HEK293T (cell line): ENCODE measurements around the gene CD69.

ENCODE experiments used
- ELF4 ChIP-seq: fragments of 450-650 bp; IDR thresholded peaks from 2 replicates; pipeline ENCODE4 v1.6.1; 2017; ENCODE audit warnings: antibody characterized with exemption
- FOXA1 ChIP-seq: fragments of 450-650 bp; IDR thresholded peaks from 2 replicates; pipeline ENCODE4 v1.6.1; 2016; ENCODE audit warnings: mild to moderate bottlenecking
- HDGF ChIP-seq: fragments of 450-650 bp; IDR thresholded peaks from 2 replicates; pipeline ENCODE4 v1.6.1; 2017; ENCODE audit warnings: antibody characterized with exemption, borderline replicate concordance
- L3MBTL2 ChIP-seq: fragments of 450-650 bp; conservative IDR thresholded peaks from 2 replicates; pipeline ENCODE4 v1.6.1; 2016; ENCODE audit warnings: mild to moderate bottlenecking
- LEF1 ChIP-seq: fragments of 450-650 bp; IDR thresholded peaks from 2 replicates; pipeline ENCODE4 v1.6.1; 2017; ENCODE audit warnings: mild to moderate bottlenecking, borderline replicate concordance
- NFRKB ChIP-seq: fragments of 450-650 bp; IDR thresholded peaks from 2 replicates; pipeline ENCODE4 v1.6.1; 2016; ENCODE audit warnings: mild to moderate bottlenecking, moderate library complexity
- PKNOX1 ChIP-seq: fragments of 450-650 bp; IDR thresholded peaks from 2 replicates; pipeline ENCODE4 v1.6.1; 2016
- SP1 ChIP-seq: fragments of 450-650 bp; IDR thresholded peaks from 2 replicates; pipeline ENCODE4 v1.6.1; 2017
- SUZ12 ChIP-seq: fragments of 450-650 bp; IDR thresholded peaks from 2 replicates; pipeline ENCODE4 v1.6.1; 2016; ENCODE audit warnings: mild to moderate bottlenecking
- ZNF384 ChIP-seq: fragments of 450-650 bp; IDR thresholded peaks from 2 replicates; pipeline ENCODE4 v1.6.1; 2016

DNA sequence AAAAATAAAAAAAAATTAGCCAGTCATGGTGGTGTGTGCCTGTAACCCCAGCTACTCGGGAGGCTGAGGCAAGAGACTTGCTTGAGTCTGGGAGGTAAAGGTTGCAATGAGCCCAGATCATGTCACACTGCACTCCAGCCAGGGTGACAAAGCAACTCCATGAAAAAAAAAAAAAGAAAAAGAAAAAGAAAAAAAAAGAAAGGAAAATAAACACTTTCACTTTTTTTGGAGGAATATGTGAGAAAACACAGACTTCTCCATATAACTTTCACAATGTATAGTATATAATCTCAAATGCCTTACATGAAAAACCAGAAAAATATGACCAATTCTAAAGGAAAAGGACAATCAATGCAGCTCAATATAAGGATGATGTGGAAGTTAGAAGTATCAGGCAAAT, 36.7 kb downstream of the CD69 start:
- TF ChIP-seq ELF4 (no peak), LEF1 (no peak), NFRKB (no peak), FOXA1 (no peak), SUZ12 (no peak), HDGF (no peak), PKNOX1 (no peak), ZNF384 (no peak), SP1 (no peak), L3MBTL2 (no peak)
